Skeletal muscle tissue (tissue), 4 donors: Measurements from ENCODE around the gene MORN5. TPM values are rescaled to one million over a fixed set of nuclear protein-coding genes. Genes with fewer than 3 reads are reported as not detected.

Experiments
- H3K27ac ChIP-seq: one replicate; pipeline ENCODE4 v1.7.0; 2013; ENCODE audit warnings: mild to moderate bottlenecking, low read depth, low read length, inconsistent platforms
- H3K27me3 ChIP-seq, 3 donors: one replicate each; pipeline ENCODE4 v1.7.0; 2013; ENCODE audit warnings: low read length in 3 of 3; ENCODE audit not compliant: control insufficient read depth in 3 of 3, insufficient read depth in 3 of 3
- H3K36me3 ChIP-seq, 3 donors: one replicate each; pipeline ENCODE4 v1.7.0; 2013; ENCODE audit warnings: low read length in 3 of 3; ENCODE audit not compliant: control insufficient read depth in 3 of 3, insufficient read depth in 3 of 3
- H3K4me1 ChIP-seq, 3 donors: one replicate each; pipeline ENCODE4 v1.7.0; 2013; ENCODE audit warnings: low read length in 3 of 3, mild to moderate bottlenecking in 3 of 3; ENCODE audit not compliant: control insufficient read depth in 3 of 3, insufficient read depth in 3 of 3
- H3K4me3 ChIP-seq, 3 donors: one replicate each; pipeline ENCODE4 v1.7.0; 2013; ENCODE audit warnings: low read length in 3 of 3
- H3K9ac ChIP-seq, 3 donors: one replicate each; pipeline ENCODE4 v1.7.0; 2013; ENCODE audit warnings: low read length in 3 of 3, mild to moderate bottlenecking in 3 of 3, moderate library complexity in 2 of 3, low read depth in 1 of 3
- H3K9me3 ChIP-seq, 3 donors: one replicate each; pipeline ENCODE4 v1.7.0; 2013; ENCODE audit warnings: low read length in 3 of 3; ENCODE audit not compliant: control insufficient read depth in 3 of 3
- total RNA-seq: library from RNA; depleted of rRNA; stranded (reverse); fragments of >200 nt; gene quantifications from one replicate; pipeline ENCODE4 v1.2.3, GENCODE V29; 2014
- donor health status: Osteomylitis.

Gene MORN5
- total RNA-seq, 1 donor from 2014 or later, result not detected

DNA sequence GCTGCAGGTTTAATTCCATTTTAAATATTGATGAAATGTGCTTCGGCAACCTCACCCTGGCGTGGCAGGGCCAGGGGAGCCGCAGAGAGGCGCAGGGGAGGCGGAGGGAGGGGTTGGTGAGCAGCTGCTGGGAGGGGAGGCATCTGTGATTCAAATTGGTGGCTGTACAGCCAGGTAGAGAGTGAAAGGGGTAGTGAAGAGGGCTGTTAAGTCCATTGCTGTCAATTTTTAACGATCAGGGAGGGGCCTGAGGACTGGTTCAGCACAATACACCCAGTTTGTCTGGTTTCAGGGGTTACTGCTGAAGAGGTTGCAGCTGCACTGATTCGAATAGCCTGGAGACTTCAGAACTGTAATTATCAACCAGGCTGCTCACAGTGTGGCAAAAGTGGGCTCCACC, 37.7 kb downstream of the MORN5 start:
- Histone ChIP-seq H3K27ac (no peak overlapping the region), H3K4me1 (no peaks in the 10 kb centered on the region), H3K4me3 (no peak overlapping the region), H3K9ac (no peak overlapping the region), H3K9me3 (no peaks in the 10 kb centered on the region), H3K27me3 (peaks cover 5 to 12% (median 12%) of the 10 kb centered on the region in 3 donors), H3K36me3 (no peaks in the 10 kb centered on the region)

DNA sequence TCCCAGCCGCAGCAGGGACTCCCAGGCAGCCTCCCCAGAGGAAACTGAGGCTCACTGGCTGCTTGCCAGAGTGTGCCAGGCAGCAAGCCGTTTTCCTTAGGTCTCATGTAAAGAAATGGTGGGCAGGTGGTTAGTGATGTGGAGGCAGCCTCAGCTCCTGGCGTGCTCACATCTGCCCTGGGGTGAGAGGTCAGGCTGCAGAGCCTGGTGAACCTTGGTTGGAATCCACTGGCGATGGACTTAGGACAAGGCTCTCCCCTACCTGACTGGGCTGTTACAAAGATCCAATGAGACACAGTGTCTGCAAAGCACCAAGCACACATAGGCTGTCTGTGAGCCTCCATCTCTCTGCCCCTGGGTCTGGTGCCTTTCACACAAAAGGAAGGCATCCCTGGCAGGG, 38.2 kb downstream of the MORN5 start:
- Histone ChIP-seq H3K27ac (no peak overlapping the region), H3K4me1 (no peaks in the 10 kb centered on the region), H3K27me3 (peaks cover 5 to 12% (median 9%) of the 10 kb centered on the region in 3 donors), H3K9me3 (no peaks in the 10 kb centered on the region), H3K9ac (no peak overlapping the region), H3K4me3 (no peak overlapping the region), H3K36me3 (no peaks in the 10 kb centered on the region)

DNA sequence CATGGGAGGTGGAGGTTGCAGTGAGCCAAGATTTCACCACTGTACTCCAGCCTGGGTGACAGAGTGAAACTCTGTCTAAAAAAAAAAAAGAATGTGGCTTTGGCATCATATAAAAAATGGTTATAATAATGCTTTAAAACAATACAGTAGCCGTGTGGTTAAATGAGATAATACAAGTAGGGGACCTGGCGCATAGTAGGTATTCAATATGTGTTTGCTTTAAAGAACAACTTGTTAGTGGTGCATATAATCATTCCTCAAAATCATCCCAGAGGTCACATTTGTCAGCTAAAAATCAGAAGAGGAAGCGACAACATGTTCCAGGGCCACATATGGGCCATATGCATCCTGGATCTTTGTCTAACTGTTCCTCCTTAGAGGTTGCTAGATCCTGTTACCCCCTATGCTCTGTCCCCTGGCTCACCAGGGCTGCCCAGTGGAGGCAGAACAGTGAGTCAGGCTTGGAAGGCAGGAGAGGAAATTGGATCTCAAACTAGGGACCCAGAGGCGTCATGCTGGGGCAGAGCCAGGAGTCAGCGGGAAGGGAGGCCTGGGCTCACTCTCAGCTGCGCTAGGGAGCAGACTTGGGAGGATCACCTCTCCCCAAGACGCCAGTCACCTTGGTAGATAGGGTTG, 41.4 kb downstream of the MORN5 start:
- H3K27ac ChIP-seq, result no peak overlapping the region
- H3K4me1 ChIP-seq, result no peaks in the 10 kb centered on the region
- H3K9me3 ChIP-seq, result no peaks in the 10 kb centered on the region
- H3K36me3 ChIP-seq, result no peaks in the 10 kb centered on the region
- H3K27me3 ChIP-seq, result peaks cover 5 to 9% (median 9%) of the 10 kb centered on the region in 3 donors
- no peak overlapping the region for H3K9ac ChIP-seq
- H3K4me3 ChIP-seq, result no peak overlapping the region

DNA sequence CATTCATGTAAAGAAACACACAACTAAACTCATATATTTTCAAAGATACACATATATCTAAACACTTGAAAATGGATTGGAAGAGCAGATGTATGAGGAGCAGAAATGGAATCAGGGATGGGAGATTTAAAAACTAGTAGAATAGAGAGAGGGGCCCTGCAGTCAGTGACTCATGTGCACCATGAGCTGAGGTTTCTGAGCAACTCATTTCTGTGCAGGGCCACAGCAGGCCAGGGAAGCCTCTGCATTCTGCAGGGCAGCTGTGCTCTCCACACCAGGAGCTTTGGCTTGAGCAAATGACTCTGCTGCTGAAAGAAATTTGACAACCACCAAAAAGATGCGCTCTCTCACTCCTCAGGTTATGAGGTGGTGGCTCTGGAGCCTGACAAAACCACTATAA, 41.9 kb downstream of the MORN5 start:
- no peak overlapping the region for H3K4me3 ChIP-seq
- H3K9ac ChIP-seq, result no peak overlapping the region
- no peaks in the 10 kb centered on the region for H3K4me1 ChIP-seq
- H3K36me3 ChIP-seq, result no peaks in the 10 kb centered on the region
- no peaks in the 10 kb centered on the region for H3K9me3 ChIP-seq
- no peak overlapping the region for H3K27ac ChIP-seq
- peaks cover 5 to 10% (median 9%) of the 10 kb centered on the region in 3 donors for H3K27me3 ChIP-seq

DNA sequence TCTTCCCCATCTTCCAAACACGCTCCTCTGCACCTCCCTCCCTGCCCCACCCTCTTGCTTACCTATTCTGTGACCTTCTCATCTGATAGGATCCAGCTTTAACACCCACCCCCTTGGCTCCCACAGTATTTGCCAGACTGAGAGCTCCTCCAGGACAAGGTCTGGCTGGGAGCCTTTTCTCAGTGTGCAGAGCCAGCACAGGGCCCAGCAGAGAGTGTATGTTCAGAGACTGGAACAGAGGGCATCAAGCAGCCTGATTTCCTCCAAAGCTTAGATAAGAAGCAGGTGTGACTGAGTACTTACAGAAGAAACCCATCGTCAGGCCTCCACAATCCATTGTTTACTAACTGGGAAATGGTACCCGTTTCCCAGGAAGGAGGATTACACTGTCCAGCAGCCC, 42.4 kb downstream of the MORN5 start:
- Histone ChIP-seq H3K9me3 (no peaks in the 10 kb centered on the region), H3K9ac (no peak overlapping the region), H3K27me3 (peaks cover 5 to 14% (median 9%) of the 10 kb centered on the region in 3 donors), H3K27ac (no peak overlapping the region), H3K4me3 (no peak overlapping the region), H3K4me1 (no peaks in the 10 kb centered on the region), H3K36me3 (no peaks in the 10 kb centered on the region)

DNA sequence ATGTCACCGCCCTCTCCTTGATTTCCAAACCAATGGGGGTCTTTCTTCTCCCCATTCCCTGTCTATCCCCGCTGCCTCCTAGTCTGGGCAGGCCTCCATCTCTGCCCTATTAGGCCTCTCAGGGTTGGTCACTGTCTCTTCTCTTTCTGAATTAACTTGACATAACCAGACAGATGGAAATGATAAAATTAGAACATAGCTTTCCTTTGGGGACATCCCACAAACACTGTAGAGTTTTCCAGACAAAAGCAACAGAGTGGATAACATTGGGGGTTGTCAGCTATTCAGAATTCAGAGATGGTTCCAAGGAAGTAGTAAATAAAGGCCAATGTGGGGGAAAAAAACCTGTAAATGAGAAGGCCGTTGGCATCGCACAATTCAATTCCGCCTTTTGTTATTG, 44.3 kb downstream of the MORN5 start:
- H3K9ac ChIP-seq, result no peak overlapping the region
- H3K9me3 ChIP-seq, result no peaks in the 10 kb centered on the region
- no peak overlapping the region for H3K27ac ChIP-seq
- H3K36me3 ChIP-seq, result no peaks in the 10 kb centered on the region
- H3K4me3 ChIP-seq, result no peak overlapping the region
- peaks cover 0 to 10% (median 0%) of the 10 kb centered on the region in 3 donors for H3K27me3 ChIP-seq
- no peaks in the 10 kb centered on the region for H3K4me1 ChIP-seq

DNA sequence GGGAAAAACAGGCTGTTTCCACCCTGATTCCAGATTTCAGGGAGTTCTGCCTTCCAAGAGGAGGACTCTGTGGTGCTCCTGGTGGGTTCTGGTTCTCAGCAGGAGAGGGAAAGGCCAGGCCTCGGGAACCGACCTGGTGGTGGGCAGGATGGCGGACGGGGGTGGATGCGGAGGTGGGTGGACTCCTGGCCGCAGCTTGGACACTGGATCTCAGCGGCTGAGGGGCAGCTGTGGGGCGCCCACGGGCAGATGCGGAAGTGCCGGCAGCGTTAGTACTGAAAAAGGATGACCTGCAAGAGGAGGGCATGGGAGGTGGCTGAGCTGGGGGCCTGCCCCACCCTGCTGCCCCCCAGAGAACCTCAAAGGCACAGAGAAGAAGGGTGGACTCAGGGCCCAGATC, 44.8 kb downstream of the MORN5 start:
- Histone ChIP-seq H3K9me3 (no peaks in the 10 kb centered on the region), H3K27ac (no peak overlapping the region), H3K4me3 (no peak overlapping the region), H3K36me3 (no peaks in the 10 kb centered on the region), H3K27me3 (peaks cover 0 to 10% (median 1%) of the 10 kb centered on the region in 3 donors), H3K9ac (no peak overlapping the region), H3K4me1 (no peaks in the 10 kb centered on the region)

DNA sequence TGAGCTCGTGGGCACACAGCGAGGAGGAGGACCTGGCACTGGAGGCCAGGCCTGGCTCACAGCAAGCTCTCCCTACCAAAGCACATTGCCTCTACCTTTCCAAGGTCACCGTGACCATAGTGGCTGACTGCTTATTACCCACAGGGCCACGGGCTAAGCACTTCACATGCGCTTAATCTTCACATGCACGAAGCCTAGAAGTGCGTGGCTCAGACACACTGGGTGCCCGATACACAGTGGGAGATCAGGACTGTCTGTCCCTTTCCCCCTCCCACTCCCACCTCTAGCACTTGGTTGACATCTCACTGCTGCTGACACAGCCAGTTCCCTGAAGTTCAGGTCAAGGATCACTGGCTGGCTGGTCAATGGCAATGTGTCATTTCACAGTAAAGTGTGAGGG, 45.5 kb downstream of the MORN5 start:
- peaks cover 0 to 10% (median 5%) of the 10 kb centered on the region in 3 donors for H3K27me3 ChIP-seq
- no peak overlapping the region for H3K9ac ChIP-seq
- H3K36me3 ChIP-seq, result no peaks in the 10 kb centered on the region
- H3K4me3 ChIP-seq, result no peak overlapping the region
- H3K9me3 ChIP-seq, result no peaks in the 10 kb centered on the region
- H3K27ac ChIP-seq, result no peak overlapping the region
- no peaks in the 10 kb centered on the region for H3K4me1 ChIP-seq

DNA sequence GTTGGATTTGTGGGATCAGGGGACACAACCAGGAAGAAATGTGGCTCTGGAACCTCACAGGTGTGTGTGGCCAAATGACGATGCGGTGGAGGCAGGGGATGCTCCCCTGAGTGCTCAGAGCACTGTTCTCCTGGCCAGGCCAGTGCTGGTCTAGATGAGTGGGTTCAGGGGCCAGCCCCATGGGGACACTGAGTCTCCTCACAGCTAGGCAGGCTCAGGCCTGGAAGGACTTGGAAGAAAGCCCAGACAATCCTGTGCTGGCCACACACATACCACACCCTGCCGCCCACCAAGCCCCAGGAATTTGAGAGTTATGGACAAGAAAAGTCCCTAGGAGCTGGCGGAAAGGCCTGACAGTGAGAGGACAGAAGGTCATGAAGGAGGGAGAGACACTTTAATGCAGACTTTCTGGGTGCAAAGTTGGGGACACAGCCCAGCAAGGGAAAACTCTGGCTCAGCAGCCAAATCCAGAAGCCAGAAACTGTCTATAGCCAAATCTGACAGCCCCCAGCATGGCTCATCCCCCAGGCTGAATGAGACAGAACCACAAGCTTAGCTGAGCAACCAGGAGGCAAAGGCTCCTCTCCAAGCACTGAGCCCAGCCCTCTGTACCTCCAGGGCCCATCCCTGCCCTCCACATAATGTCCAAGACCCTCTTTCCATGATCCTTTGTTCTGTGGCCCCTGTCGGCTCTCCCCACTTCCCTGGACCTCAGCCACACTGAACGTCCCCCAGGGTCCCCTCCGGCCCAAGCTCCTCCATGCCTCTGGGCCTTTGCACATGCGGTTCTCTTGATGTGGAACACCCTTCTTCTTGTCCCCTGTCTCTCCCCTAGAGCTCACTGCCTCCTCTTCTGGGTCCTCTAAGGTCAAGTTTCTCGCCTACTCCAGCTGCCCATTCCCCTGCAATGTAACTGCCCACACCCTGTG, 46.7 kb downstream of the MORN5 start:
- H3K4me3 ChIP-seq, result no peak overlapping the region
- H3K4me1 ChIP-seq, result no peaks in the 10 kb centered on the region
- no peak overlapping the region for H3K27ac ChIP-seq
- no peaks in the 10 kb centered on the region for H3K36me3 ChIP-seq
- no peak overlapping the region for H3K9ac ChIP-seq
- H3K9me3 ChIP-seq, result no peaks in the 10 kb centered on the region
- peaks cover under 1 to 12% (median 10%) of the 10 kb centered on the region in 3 donors for H3K27me3 ChIP-seq

DNA sequence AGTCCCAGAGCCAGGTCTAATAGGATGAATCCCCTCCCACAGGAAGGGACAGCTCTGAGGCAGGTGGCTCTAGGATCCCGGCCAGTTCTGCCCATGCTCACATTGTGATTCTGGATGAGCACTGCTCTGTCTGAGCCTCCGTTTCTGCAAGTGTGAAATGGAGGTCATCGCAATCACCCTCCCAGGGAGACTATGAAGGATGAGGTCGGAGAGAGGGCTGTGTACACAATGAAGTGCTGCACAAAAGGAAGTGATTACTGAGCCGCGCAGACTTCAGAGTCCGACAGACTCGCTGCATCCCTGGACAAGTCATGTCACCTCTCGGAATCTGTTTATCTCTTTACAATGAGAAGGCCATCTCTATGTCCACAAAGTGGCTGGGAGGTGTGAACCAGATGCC, 47.4 kb downstream of the MORN5 start:
- Histone ChIP-seq H3K4me3 (no peak overlapping the region), H3K36me3 (no peaks in the 10 kb centered on the region), H3K9me3 (no peaks in the 10 kb centered on the region), H3K27ac (no peak overlapping the region), H3K27me3 (peaks cover 6 to 19% (median 10%) of the 10 kb centered on the region in 3 donors), H3K4me1 (no peaks in the 10 kb centered on the region), H3K9ac (no peak overlapping the region)
